DMS 273 (cell line): Measurements from ENCODE around the gene CDC42BPA.

Source experiments
- DNase-seq: peaks from one replicate; lab custom pipeline; 2025; ENCODE audit not compliant: unreplicated experiment; lab: John Stamatoyannopoulos, UW

The CDC42BPA gene

GRCh38 chr1:227071895-227072587 lies 246.3 kb downstream of the CDC42BPA start:
- DNase-seq: no peak

- no peak for DNase-seq
Observed at GRCh38 chr1:227070638-227071285, 247.5 kb downstream of the CDC42BPA start.

- no peak for DNase-seq
Observed at GRCh38 chr1:227069490-227069889, 248.8 kb downstream of the CDC42BPA start.

GRCh38 chr1:227068883-227069282 lies 249.4 kb downstream of the CDC42BPA start:
- no peak for DNase-seq

- no peak for DNase-seq
Observed at GRCh38 chr1:227066999-227067398, 251.3 kb downstream of the CDC42BPA start.

GRCh38 chr1:227065311-227065710 lies 253.0 kb downstream of the CDC42BPA start:
- DNase-seq: no peak

- DNase-seq: no peak
Observed at GRCh38 chr1:227062306-227062705, 256.0 kb downstream of the CDC42BPA start.

- no peak for DNase-seq
Observed at GRCh38 chr1:227059076-227059475, 259.2 kb downstream of the CDC42BPA start.

- DNase-seq: no peak
Observed at GRCh38 chr1:227058321-227058751, 260.0 kb downstream of the CDC42BPA start.

- DNase-seq: no peak
Observed at GRCh38 chr1:227049253-227049652, 269.0 kb downstream of the CDC42BPA start.

GRCh38 chr1:227043755-227044154 lies 274.5 kb downstream of the CDC42BPA start:
- no peak for DNase-seq

GRCh38 chr1:227042292-227042691 lies 276.0 kb downstream of the CDC42BPA start:
- DNase-seq: no peak

- no peak for DNase-seq
Observed at GRCh38 chr1:227038401-227038800, 279.9 kb downstream of the CDC42BPA start.

- no peak for DNase-seq
Observed at GRCh38 chr1:227037121-227037520, 281.2 kb downstream of the CDC42BPA start.

- DNase-seq: no peak
Observed at GRCh38 chr1:227035316-227035715, 283.0 kb downstream of the CDC42BPA start.

- no peak for DNase-seq
Observed at GRCh38 chr1:227033880-227034279, 284.4 kb downstream of the CDC42BPA start.

GRCh38 chr1:227032396-227032795 lies 285.9 kb downstream of the CDC42BPA start:
- no peak for DNase-seq

- DNase-seq: no peak
Observed at GRCh38 chr1:227016990-227017389, 301.3 kb downstream of the CDC42BPA start.

GRCh38 chr1:227010645-227011044 lies 307.6 kb downstream of the CDC42BPA start:
- DNase-seq: no peak

- DNase-seq: no peak
Observed at GRCh38 chr1:227009937-227010336, 308.4 kb downstream of the CDC42BPA start.

GRCh38 chr1:227006226-227006796 lies 312.0 kb downstream of the CDC42BPA start:
- DNase-seq: no peak

- no peak for DNase-seq
Observed at GRCh38 chr1:227004796-227005195, 313.5 kb downstream of the CDC42BPA start.
